GM21619 (cell line): Measurements from ENCODE around the gene GRID1.

Experiments used
- ATAC-seq: cut with Tn5 transposase; IDR thresholded peaks from one replicate; pipeline ENCODE4 v1.9.1; 2021; ENCODE audit not compliant: unreplicated experiment

GRID1 gene

DNA sequence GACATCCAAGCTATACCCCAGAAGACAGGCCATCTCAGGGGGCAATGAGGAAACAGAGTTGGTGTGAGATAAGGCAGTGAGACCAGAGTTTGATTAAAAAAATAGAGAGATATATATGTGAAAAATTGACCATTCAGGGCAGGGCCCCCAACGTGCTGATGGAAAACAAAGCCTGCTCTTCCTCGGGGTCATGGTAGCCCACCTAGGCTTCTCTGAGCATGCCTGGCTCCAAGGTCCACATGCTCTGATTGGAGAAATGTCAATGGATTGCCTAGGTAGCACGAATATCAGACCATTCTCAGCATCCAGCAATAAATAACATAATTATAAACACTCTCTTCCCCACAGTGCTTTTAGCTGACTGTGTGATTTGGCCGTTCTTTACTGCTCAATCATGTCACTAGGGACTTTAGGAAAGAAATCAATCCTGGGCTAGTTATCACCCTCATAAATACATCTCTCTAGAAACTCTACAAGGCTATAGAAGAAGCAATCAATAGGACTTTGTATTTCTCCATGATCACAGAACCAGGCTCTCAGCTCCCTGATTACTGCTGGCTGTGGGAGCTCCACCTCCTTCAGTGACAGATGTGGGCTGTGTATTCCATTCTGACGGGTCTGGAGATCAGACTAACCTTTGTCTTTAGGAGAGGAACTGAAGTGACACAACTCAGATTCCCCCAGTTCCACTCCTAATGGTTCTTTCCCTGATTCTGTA, 766.4 kb downstream of the GRID1 start:
- no peak for ATAC-seq

DNA sequence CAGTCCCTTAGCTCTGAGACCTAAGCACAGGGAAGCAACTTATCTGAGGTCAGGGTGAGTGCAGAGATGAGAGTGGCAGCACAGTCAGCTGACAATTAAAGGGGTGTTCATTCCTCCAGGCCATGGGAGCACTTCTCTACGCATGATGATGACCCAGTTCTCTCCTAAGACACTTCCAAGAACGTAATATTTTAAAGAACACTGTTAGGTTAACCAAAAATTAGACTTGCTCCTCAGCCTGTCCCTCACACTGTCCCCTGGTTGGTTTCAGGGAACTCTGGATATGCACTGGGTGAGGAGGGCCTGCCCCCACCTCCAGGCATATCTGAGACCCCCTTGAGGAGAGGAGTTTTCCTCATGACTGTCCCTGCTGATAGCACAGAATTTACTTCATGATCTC, 767.5 kb downstream of the GRID1 start:
- ATAC-seq, result no peak

GRCh38 chr10:85598646-85599045, 767.9 kb downstream of the GRID1 start:
- ATAC-seq, result peak; percentile 56

- no peak for ATAC-seq
Observed at GRCh38 chr10:85597006-85597405, 769.6 kb downstream of the GRID1 start.

GRCh38 chr10:85596389-85596788, 770.2 kb downstream of the GRID1 start:
- no peak for ATAC-seq

- no peak for ATAC-seq
Observed at GRCh38 chr10:85594239-85594638, 772.4 kb downstream of the GRID1 start.

- ATAC-seq, result no peak
Observed at GRCh38 chr10:85593226-85593772, 773.3 kb downstream of the GRID1 start.

DNA sequence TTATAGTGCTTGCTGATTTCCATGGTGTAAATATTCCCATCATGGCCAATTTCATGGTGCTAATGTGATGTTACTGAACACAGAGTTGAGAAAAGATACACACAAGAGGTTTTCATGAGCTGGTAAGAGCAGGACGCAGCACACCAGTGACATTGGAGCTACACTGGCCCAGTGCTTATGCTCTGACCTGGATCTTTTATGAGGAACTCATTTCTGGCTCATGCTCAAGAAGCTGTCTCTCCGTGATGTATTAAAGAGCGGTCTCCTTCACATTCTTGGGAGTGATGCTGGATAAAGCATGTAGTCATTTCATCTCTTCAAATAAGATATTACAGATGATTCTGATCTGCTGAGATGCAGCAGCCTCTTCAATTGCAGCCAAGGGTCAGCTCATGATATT, 785.2 kb downstream of the GRID1 start:
- ATAC-seq, result no peak

GRCh38 chr10:85580585-85580984, 786.0 kb downstream of the GRID1 start:
- no peak for ATAC-seq

- no peak for ATAC-seq
Observed at GRCh38 chr10:85578860-85579259, 787.7 kb downstream of the GRID1 start.

GRCh38 chr10:85575441-85575840, 791.2 kb downstream of the GRID1 start:
- no peak for ATAC-seq

GRCh38 chr10:85570871-85571270, 795.7 kb downstream of the GRID1 start:
- no peak for ATAC-seq

DNA sequence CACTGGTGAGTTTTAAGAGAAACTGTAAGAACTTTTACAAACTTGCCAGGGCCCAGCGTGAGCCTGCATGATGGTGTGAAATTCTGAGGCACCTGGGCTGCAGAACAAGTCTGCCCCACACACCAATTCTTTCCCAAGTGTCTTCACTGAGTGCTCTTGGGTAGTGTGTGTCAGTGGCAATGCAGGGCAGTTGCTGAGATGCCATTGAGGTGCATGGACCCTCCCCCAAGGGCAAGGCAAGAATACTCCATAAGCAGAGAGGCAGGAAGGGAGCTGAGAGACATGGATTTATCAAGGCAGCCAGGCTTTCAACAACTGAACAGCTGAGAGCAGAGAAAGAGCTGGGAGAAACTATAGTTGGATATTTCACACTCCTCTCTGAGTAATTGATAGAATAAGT, 801.2 kb downstream of the GRID1 start:
- ATAC-seq, result no peak

DNA sequence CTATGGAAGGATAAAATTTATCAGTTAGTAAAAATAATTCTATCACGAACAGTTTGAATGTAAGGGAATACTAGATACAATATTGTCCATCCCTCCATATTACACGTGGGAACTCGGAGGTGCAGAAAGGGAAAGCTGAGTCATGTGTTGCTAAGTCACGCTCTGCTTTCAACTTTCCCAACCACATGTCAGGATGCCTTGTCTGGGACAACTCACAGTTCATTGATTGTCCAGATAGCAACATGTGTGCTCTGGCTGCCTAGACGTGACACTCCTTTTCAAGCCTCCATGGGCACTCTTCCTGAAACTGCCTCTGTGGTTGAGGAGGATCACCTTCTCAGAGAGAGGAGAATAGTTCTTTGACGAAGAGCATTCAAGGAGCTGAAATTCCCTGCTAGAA, 808.1 kb downstream of the GRID1 start:
- ATAC-seq, result no peak

- ATAC-seq, result no peak
Observed at GRCh38 chr10:85557706-85558105, 808.9 kb downstream of the GRID1 start.

DNA sequence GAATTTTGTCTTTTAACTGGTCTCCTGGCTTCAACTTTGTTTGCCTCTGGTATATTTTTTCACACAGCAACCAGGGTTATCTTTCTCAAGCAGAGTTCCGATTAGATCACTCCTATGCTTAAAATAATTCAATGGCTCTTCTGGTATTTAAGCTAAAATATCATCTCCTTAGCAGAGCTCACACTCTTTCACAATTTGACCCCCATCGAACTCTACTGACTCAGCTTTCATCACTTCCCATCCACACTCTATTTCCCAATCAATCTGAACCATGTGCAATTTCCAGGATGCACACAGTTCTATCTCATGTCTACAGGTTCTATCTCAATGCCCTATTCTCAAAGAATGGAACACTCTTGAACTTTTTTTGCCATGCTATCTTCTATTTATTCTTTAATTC, 809.5 kb downstream of the GRID1 start:
- no peak for ATAC-seq
